ENCODE results near the gene ACOT2.

- TF ChIP-seq TAF1 (IDR thresholded peaks at IDR 0.05; ENCODE audit: low read depth) (no peak), EP300 (IDR thresholded peaks at IDR 0.05; ENCODE audit: borderline replicate concordance) (no peak), ZBTB7A (IDR thresholded peaks at IDR 0.05; ENCODE audit: low read depth) (no peak), USF1 (IDR thresholded peaks at IDR 0.05) (no peak)
These were observed 20.1 kb downstream of the ACOT2 start for GRCh38 chr14:73589116-73589515.
